H1 (cell line): ENCODE measurements around the gene CSGALNACT2. TPM values are rescaled to one million over a fixed set of nuclear protein-coding genes. Genes with fewer than 3 reads are reported as not detected.
A peak's percentile ranks its signal among the peaks of the same experiment; 100 is the strongest.

Experiments used
- CTCF ChIA-PET: fragments of 300-600 bp; sonication (Branson Sonifier 250); formaldehyde crosslinking; loops from one replicate; lab custom pipeline; 2021; ENCODE audit not compliant: partially characterized antibody; lab: Charles Lee
- POLR2A ChIA-PET: fragments of 300-600 bp; sonication (Branson Sonifier 250); formaldehyde crosslinking; loops from one replicate; lab custom pipeline; 2021; ENCODE audit warnings: inconsistent platforms; ENCODE audit not compliant: partially characterized antibody; lab: Charles Lee
- DNase-seq, 2 experiments: peaks; one replicate each; pipeline versions ENCODE4 v3.0.0 to v3.0.0-alpha.2; 2010 to 2022; ENCODE audit warnings: low spot score in 2 of 2, low read depth in 1 of 2, mixed read lengths in 1 of 2
- FAIRE-seq: peaks from 2 replicates; lab custom pipeline; 2011; peaks lifted over from hg19 to GRCh38; lab: Jason Lieb, UNC
- H2AFZ ChIP-seq: 2 replicates; pipeline ENCODE4 v1.8.1; 2012; ENCODE audit warnings: low read length, inconsistent platforms
- H2AK5ac ChIP-seq: 2 replicates; pipeline ENCODE4 v1.6.1; 2013; ENCODE audit warnings: low read depth, low read length
- H2BK120ac ChIP-seq: replicated peaks from 2 replicates; pipeline ENCODE3; 2013; ENCODE audit warnings: low read depth, low read length, inconsistent platforms
- H2BK12ac ChIP-seq: 2 replicates; pipeline ENCODE4 v1.6.1; 2013; ENCODE audit warnings: low read depth, low read length
- H2BK15ac ChIP-seq: 2 replicates; pipeline ENCODE4 v1.6.1; 2013; ENCODE audit warnings: low read length
- H2BK20ac ChIP-seq: 2 replicates; pipeline ENCODE4 v1.6.1; 2013; ENCODE audit warnings: low read length
- H2BK5ac ChIP-seq: 2 replicates; pipeline ENCODE4 v1.6.1; 2013; ENCODE audit warnings: low read depth, low read length
- H3K14ac ChIP-seq: 2 replicates; pipeline ENCODE4 v1.6.1; 2013; ENCODE audit warnings: inconsistent platforms; ENCODE audit not compliant: insufficient read length
- H3K18ac ChIP-seq: 2 replicates; pipeline ENCODE4 v1.6.1; 2013; ENCODE audit warnings: low read length; ENCODE audit errors: extremely low read depth
- H3K23ac ChIP-seq: 2 replicates; pipeline ENCODE4 v1.6.1; 2013; ENCODE audit warnings: inconsistent platforms; ENCODE audit not compliant: insufficient read length
- H3K23me2 ChIP-seq: 2 replicates; pipeline ENCODE4 v1.6.1; 2013; ENCODE audit warnings: low read depth, low read length
- H3K27ac ChIP-seq: 2 replicates; pipeline ENCODE4 v1.6.1; 2011; ENCODE audit warnings: low read depth, low read length, inconsistent platforms
- H3K27me3 ChIP-seq, 4 experiments: replicated peaks in 1 of 4; 1 replicate in 1 of 4; 2 replicates in 3 of 4; pipeline versions ENCODE4 v1.6.1 to v1.8.1; 2011 to 2013; ENCODE audit warnings: low read length in 3 of 4, mild to moderate bottlenecking in 3 of 4, inconsistent platforms in 2 of 4, mixed read lengths in 2 of 4, moderate library complexity in 1 of 4; ENCODE audit not compliant: control insufficient read depth in 3 of 4, insufficient read depth in 3 of 4; ENCODE audit errors: extremely low read depth in 1 of 4
- H3K36me3 ChIP-seq, 4 experiments: 2 replicates each; pipeline versions ENCODE4 v1.6.1 to v1.8.1; 2011 to 2013; ENCODE audit warnings: mild to moderate bottlenecking in 4 of 4, low read length in 3 of 4, moderate library complexity in 2 of 4, control low read depth in 1 of 4, inconsistent platforms in 1 of 4; ENCODE audit not compliant: insufficient read depth in 4 of 4, control insufficient read depth in 2 of 4
- H3K4ac ChIP-seq: replicated peaks from 2 replicates; pipeline ENCODE3; 2013; ENCODE audit warnings: low read length, low read depth, mixed read lengths, inconsistent platforms; ENCODE audit not compliant: insufficient read length
- H3K4me1 ChIP-seq, 4 experiments: replicated peaks in 1 of 4; 1 replicate in 1 of 4; 2 replicates in 3 of 4; pipeline versions ENCODE4 v1.6.1 to v1.8.1; 2011 to 2013; ENCODE audit warnings: low read length in 3 of 4, inconsistent platforms in 2 of 4, mixed read lengths in 1 of 4; ENCODE audit not compliant: insufficient read depth in 4 of 4, control insufficient read depth in 3 of 4
- H3K4me2 ChIP-seq, 2 experiments: 2 replicates each; pipeline versions ENCODE4 v1.6.1 to v1.8.1; 2011 to 2013; ENCODE audit warnings: low read depth in 2 of 2, low read length in 2 of 2, control low read depth in 1 of 2, inconsistent platforms in 1 of 2, mild to moderate bottlenecking in 1 of 2; ENCODE audit not compliant: insufficient read depth in 1 of 2
- H3K4me3 ChIP-seq, 4 experiments: fragments of 200-600, 300-600 bp in 1 of 4; sonication (generic), shearing (Covaris generic), sonication (Bioruptor Twin) in 1 of 4; 2 replicates each; pipeline versions ENCODE4 v1.5.1 to v1.8.1; 2011 to 2016; ENCODE audit warnings: low read length in 4 of 4, low read depth in 3 of 4, control low read depth in 2 of 4, inconsistent platforms in 2 of 4, mild to moderate bottlenecking in 2 of 4, mixed read lengths in 1 of 4, moderate library complexity in 1 of 4; ENCODE audit not compliant: insufficient read depth in 2 of 4; ENCODE audit errors: extremely low read depth in 1 of 4
- H3K56ac ChIP-seq: replicated peaks from 2 replicates; pipeline ENCODE3; 2013; ENCODE audit warnings: low read depth, mild to moderate bottlenecking, mixed read lengths, low read length, inconsistent platforms; ENCODE audit not compliant: insufficient read length
- H3K79me1 ChIP-seq: 2 replicates; pipeline ENCODE4 v1.6.1; 2013; ENCODE audit warnings: low read depth, low read length, control low read depth
- H3K79me2 ChIP-seq, 2 experiments: 2 replicates each; pipeline versions ENCODE4 v1.6.1 to v1.8.1; 2012 to 2013; ENCODE audit warnings: low read length in 2 of 2, mild to moderate bottlenecking in 2 of 2, inconsistent platforms in 1 of 2; ENCODE audit not compliant: insufficient read depth in 2 of 2, control insufficient read depth in 1 of 2
- H3K9ac ChIP-seq, 4 experiments: replicated peaks in 1 of 4; 1 replicate in 1 of 4; 2 replicates in 3 of 4; pipeline versions ENCODE4 v1.6.1 to v1.8.1; 2011 to 2013; ENCODE audit warnings: low read depth in 3 of 4, low read length in 3 of 4, control low read depth in 2 of 4, mild to moderate bottlenecking in 2 of 4, moderate library complexity in 2 of 4, inconsistent platforms in 1 of 4; ENCODE audit errors: extremely low read depth in 1 of 4
- H3K9me3 ChIP-seq, 2 experiments: 2 replicates each; pipeline versions ENCODE4 v1.6.1 to v1.8.1; 2012 to 2013; ENCODE audit warnings: mild to moderate bottlenecking in 2 of 2, moderate library complexity in 2 of 2, control low read depth in 1 of 2, inconsistent platforms in 1 of 2, low read depth in 1 of 2, low read length in 1 of 2, mixed read lengths in 1 of 2; ENCODE audit not compliant: insufficient read depth in 2 of 2
- H4K20me1 ChIP-seq, 2 experiments: replicated peaks in 1 of 2; 2 replicates each; pipeline versions ENCODE3 to v1.8.1; 2011 to 2013; ENCODE audit warnings: inconsistent platforms in 2 of 2, low read length in 2 of 2, mild to moderate bottlenecking in 1 of 2; ENCODE audit not compliant: insufficient read depth in 2 of 2, control insufficient read depth in 1 of 2
- H4K5ac ChIP-seq: 2 replicates; pipeline ENCODE4 v1.6.1; 2013; ENCODE audit warnings: low read length, low read depth, mixed read lengths, inconsistent platforms; ENCODE audit not compliant: insufficient read length
- H4K8ac ChIP-seq: 2 replicates; pipeline ENCODE4 v1.8.0; 2013; ENCODE audit warnings: mild to moderate bottlenecking, moderate library complexity, low read length, inconsistent platforms; ENCODE audit not compliant: insufficient read depth; ENCODE audit errors: extremely low read depth
- H4K91ac ChIP-seq: replicated peaks from 2 replicates; pipeline ENCODE3; 2013; ENCODE audit warnings: low read length, mixed read lengths, inconsistent platforms; ENCODE audit not compliant: insufficient read length
- POU5F1 ChIP-seq: IDR thresholded peaks from 2 replicates; pipeline ENCODE4 v1.6.1; 2011; ENCODE audit warnings: low read depth, mild to moderate bottlenecking, low read length, moderate library complexity
- TEAD4 ChIP-seq: IDR thresholded peaks from 2 replicates; pipeline ENCODE4 v1.6.1; 2012; ENCODE audit warnings: low read depth, low read length, inconsistent platforms, mixed read lengths
- WGBS, 2 experiments: shearing (Covaris generic) in 1 of 2; methylation state at CpG; one replicate each; pipeline versions ENCODE4 v1.1.6 to v1.1.7; 2013 to 2015; ENCODE audit warnings: low lambda C conversion rate in 2 of 2, mixed read lengths in 2 of 2, inconsistent platforms in 1 of 2, low coverage in 1 of 2, missing lambda C conversion rate in 1 of 2; ENCODE audit not compliant: insufficient replicate concordance in 2 of 2, insufficient coverage in 1 of 2, insufficient read length in 1 of 2; ENCODE audit errors: extremely low coverage in 1 of 2, missing lambda C conversion rate in 1 of 2; 5-methylcytosine and 5-hydroxymethylcytosine counted together
- polyA plus RNA-seq, 7 experiments: library from polyadenylated mRNA; depleted of rRNA in 3 of 7; stranded (reverse) in 5 of 7; unstranded in 2 of 7; fragments of >200 nt in 5 of 7; fragments of 200-250 nt in 2 of 7; gene quantifications; 1 replicate in 5 of 7; 2 replicates in 1 of 7; 4 replicates in 1 of 7; pipeline versions ENCODE4 v1.2.1 to v1.2.3, GENCODE V29; 2011 to 2013; ENCODE audit warnings: missing spikeins in 2 of 7, mixed read lengths in 2 of 7
- total RNA-seq: library from RNA; stranded (reverse); fragmentation: NEBNext Ultra II Directional; extraction: Animal tissue kit (Norgen Biotek cat#: 25700); gene quantifications from 2 replicates; pipeline ENCODE4 v1.2.1, GENCODE V29; 2021

Gene CSGALNACT2
- total and polyA plus RNA-seq, 2 of the 8 experiments (the other 6 are each of a cell fraction or from before 2014, with no cell fraction given) = 2.6 to 5.3 TPM

DNA sequence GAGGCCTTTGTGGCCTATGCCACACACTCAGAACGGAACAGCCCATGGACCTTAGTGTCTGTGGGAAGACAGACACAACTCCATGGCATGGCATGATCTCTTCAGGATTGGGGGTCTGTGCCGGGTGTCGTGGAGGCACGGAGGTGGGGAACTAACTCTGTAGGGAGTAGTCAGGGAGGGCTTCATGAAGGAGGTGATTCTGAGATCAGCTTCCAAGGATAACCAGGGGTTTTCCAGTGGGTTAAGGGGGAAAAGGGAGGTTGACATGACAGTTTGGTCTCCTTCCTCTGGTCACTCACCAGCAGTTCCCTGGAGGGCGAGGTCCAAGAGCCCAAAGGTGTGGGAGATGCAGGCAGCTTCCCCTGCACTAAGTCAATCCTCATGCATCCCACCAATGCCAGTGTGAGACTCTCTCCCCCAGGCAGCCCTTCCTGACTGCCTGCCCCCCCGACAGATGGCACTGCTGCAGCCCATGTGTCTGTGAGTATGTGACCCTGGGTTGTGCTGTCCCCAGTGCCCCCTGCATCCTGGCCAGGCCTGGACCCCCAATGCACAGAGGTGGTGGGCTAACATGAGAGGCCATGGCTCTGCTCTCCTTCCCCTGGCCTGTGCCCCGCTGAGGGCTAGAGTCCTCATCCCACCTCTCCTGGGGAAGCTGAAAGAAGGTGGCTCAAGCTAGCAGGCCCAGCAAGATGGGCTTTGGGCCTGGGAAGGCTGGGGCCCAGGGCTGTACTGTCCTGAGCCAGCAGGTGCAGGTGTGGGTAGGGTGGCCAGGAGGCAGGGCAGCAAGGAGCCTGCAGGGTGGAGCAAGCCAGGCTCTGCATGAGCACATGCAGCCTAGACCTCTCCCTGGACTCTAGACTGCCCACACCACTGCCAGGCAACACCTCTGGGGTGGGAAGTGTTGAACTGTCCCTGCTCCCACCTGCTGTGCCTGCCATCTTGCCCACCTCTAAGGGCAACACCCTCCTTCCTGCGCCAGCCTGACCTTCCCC, 88.9 kb downstream of the CSGALNACT2 start:
- Histone ChIP-seq H2AK5ac (no peak overlapping the region), H2BK15ac (0 out of 2 replicates have a peak overlapping the region, but pooled peaks have one; percentile 46), H3K18ac (no peak overlapping the region), H2BK12ac (peak overlapping the region; percentile 2; the same call in 1 of the 2 replicates), H3K9me3 (no peaks in the 10 kb centered on the region), H3K14ac (no peak overlapping the region), H3K4me3 (no peak overlapping the region), H3K4me2 (no peak overlapping the region; a peak in 1 of 4 replicates), H3K23me2 (peaks cover 23% of the 10 kb centered on the region), H3K79me1 (no peaks in the 10 kb centered on the region; the same call in 1 of the 2 replicates), H2AFZ (no peak overlapping the region), H4K20me1 (peaks cover 0 to 16% of the 10 kb centered on the region in 2 experiments), H4K91ac (no peak overlapping the region), H3K4ac (no peak overlapping the region), H3K4me1 (peaks cover 0 to 14% (median 7%) of the 10 kb centered on the region in 4 experiments; a peak in 5 of 7 replicates), H3K9ac (no peak overlapping the region), H4K5ac (no peak overlapping the region), H4K8ac (no peak overlapping the region), H3K56ac (no peak overlapping the region), H2BK5ac (no peak overlapping the region), H2BK120ac (no peak overlapping the region), H3K79me2 (no peaks in the 10 kb centered on the region), H3K27ac (no peak overlapping the region), H3K23ac (no peak overlapping the region), H3K36me3 (peaks cover 0 to 3% (median 0%) of the 10 kb centered on the region in 4 experiments; a peak in 1 of 8 replicates), H3K27me3 (peaks cover 19 to 40% (median 39%) of the 10 kb centered on the region in 4 experiments), H2BK20ac (no peak overlapping the region)
- ChIA-PET POLR2A (interaction anchor here (1.1 kb wide), 1 partner anchor 231 kb away, joined by 3 read pairs; no protein-coding TSS in a partner anchor), CTCF (interaction anchor here (1.3 to 12.7 kb wide), 5 partner anchors 18 to 36 kb away, joined by 4 to 159 read pairs (median 6); no protein-coding TSS in a partner anchor)
- DNase-seq (peak in 1 of 2 experiments; percentile 37), FAIRE-seq (no peak)
- TF ChIP-seq POU5F1 (no peak), TEAD4 (no peak)
- WGBS, 2 experiments = 94% methylated on average over 8 of the region's 8 CpGs; no CpG with 5 or more reads in 1 of the 2 experiments
